Right lobe of liver (tissue), 4 donors: ENCODE data around the gene TUBA1C.

Source experiments
- CTCF ChIP-seq, 4 donors: fragments of 200-600 bp in 3 of 4; fragments of 450-650 bp in 1 of 4; IDR thresholded peaks; one replicate each; pipeline versions ENCODE4 v1.5.1 to v1.8.0; 2016 to 2022; ENCODE audit warnings: antibody characterized with exemption in 4 of 4, mild to moderate bottlenecking in 2 of 4
- POLR2A ChIP-seq: fragments of 450-650 bp; IDR thresholded peaks from one replicate; pipeline ENCODE4 v1.6.1; 2017; ENCODE audit warnings: antibody characterized with exemption, mild to moderate bottlenecking
- donor health status: DM: no; HTN: no; CAD: no.
- donor health status: DM: no; HTN: no; CAD: no.
- donor health status: DM: no; HTN: yes; CAD: no.

GRCh38 chr12:49263400-49263763 lies 1.5 kb upstream of the TUBA1C start:
- no peak for TF ChIP-seq CTCF (IDR thresholded peaks at IDR 0.05)
- TF ChIP-seq POLR2A: no peak
